Measurements from ENCODE around the gene CDIP1.
"Not testable (repeated sequence)": the region's sequence is repeated elsewhere in the genome, so short reads cannot be mapped to it uniquely, and the experiment has no call there.

Gene CDIP1

DNA sequence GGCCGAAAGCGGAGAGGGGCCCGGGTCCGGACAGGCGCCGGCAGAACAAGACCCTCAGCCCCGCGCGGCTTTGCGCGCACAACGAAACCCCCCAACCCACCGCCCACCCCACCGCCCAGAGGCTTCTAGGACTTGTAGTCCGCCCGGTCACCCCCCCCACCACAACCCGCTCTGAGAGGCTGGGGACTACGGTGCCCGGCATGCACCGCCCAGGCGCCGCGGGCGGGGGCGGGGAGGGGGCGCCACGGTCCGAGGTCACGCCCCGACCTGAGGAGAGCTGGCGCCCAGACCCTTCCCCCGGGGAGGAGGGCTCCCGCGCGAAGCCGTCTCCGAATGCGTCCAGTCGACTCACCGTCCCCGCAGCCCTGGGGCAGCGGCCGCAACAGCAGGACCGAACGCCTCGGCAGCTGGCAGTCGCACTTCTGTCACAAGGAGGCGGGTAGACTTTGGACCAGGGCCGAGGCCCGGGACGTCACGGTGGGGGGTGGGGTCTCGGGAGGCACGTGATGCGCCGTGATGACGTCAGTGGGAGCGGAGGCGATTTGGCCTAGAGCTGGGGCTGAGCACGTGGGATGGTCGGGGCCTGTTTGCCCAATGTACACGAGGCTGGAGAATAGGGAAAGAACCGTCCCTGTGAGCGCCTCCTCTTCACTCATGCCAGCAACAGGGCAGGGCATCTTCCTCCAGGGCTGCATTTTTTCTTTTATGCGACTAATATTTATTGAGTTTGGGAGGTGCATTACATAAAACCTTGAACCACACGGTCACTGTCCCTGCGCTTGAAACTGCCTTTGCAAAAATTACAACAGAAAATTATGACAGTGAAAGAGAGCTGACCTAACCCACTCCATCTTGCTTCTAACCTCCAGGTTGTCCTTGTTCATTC is at the start of gene CDIP1:
Gene CDIP1, minus strand, starts transcription at position 424 of the 886 bp plus-strand sequence. CDS start 24,643 bp downstream, outside the sequence.
- DNase-seq (ENCODE audit: low spot score), result peak; percentile 95

DNA sequence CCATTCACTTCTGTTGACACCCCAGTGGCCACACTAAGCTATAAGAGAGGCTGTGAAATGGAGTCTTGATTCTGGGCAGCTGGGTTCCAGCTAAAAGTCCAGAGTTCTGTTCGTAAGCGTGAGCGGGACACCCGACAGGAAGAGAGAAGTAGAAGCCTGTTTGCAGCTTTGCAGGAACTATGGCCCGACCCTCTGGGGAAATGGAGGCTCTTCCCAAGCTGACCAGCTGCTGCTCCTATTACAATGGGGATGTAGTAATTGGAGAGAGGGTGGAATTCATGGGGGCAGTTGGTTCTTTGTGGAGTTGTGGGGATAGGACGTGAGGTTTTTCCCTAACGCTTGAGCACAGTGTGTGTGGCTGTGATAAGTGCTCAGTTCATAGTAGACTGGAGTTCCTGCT is 47.7 kb upstream of the CDIP1 start:
- DNase-seq (ENCODE audit: low spot score), result no peak

DNA sequence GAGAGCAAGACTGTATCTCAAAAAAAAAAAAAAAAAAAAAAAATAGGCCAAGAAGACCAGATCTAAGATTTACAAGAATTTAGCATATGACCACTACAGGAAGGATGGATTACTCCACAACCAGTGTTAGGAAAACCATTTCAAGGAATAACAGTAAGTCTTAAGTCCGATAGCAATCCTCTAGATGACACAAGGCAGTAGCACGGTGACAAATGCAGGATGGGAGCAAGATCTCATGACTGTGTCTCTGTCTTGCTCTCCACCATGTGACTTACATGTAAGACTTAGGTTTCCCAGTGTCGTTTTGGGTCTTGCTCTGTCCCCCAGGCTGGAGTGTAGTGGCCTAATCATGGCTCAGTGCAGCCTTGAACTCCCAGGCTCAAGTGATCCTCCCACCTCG is 45.3 kb upstream of the CDIP1 start:
- DNase-seq (ENCODE audit: low spot score), result no peak

DNA sequence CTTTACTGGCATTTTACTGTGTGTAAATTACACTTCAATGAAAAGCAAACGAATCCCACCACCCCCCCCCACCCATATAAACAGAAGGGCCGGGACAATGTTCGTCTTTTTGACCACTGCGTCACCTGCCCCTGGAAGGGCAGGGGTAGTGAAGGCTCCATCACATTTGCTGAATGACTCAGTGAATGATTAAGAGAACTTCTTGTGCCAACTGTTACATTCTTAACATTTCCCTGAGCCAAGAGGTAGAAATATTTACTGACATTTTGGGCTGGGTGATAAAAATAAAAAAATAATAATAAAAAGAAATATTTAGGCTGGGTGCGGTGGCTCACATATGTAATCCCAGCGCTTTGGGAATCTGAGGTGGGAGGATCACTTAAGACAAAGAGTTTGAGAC is 41.7 kb upstream of the CDIP1 start:
- no peak for DNase-seq (ENCODE audit: low spot score)

DNA sequence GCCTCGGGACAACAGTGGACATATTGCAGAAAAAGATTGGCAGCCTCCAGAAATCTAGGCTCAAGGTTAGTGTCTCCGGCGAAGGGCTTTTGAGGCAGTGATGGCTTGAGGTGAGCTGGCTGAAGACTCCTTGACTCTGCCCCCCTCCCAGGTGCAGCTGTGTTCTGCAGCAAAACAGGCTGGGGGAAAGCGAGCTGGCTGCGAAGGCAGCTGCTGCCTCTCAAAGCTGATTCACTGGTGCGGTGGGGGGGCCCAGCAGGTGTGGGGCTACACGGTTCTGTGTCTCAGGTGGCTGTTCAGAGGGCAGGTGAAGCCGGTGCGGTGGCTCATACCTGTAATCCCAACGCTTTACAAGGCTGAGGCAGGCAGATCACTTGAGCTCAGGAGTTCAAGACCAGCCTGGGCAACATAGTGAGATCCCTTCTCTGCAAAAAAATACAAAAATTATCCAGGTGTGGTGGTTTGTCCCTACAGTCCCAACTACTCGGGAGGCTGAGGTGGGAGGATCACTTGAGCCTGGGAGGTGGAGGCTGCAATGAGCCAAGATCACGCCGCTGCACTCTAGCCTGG is 40.5 kb upstream of the CDIP1 start:
- DNase-seq (ENCODE audit: low spot score), result no peak

DNA sequence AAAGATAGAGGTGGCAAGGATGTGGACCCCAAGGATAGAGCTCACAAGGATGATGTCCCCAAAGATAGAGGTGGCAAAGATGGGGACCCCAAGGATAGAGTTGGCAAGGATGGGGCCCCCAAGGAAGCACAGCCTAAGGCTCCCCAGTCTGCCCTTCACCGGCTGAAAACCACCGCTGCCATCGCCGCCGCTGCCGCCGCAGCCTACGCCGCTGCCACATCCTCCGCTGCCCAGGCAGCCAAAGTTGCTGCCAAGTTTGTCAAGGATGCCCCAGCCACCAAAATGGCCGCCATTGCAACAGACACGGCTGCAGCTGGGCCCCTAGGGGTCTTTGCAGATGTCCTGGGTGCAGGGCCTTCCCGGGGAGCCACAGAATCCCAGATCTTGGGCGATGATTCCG is 37.4 kb upstream of the CDIP1 start:
- no peak for DNase-seq (ENCODE audit: low spot score)

DNA sequence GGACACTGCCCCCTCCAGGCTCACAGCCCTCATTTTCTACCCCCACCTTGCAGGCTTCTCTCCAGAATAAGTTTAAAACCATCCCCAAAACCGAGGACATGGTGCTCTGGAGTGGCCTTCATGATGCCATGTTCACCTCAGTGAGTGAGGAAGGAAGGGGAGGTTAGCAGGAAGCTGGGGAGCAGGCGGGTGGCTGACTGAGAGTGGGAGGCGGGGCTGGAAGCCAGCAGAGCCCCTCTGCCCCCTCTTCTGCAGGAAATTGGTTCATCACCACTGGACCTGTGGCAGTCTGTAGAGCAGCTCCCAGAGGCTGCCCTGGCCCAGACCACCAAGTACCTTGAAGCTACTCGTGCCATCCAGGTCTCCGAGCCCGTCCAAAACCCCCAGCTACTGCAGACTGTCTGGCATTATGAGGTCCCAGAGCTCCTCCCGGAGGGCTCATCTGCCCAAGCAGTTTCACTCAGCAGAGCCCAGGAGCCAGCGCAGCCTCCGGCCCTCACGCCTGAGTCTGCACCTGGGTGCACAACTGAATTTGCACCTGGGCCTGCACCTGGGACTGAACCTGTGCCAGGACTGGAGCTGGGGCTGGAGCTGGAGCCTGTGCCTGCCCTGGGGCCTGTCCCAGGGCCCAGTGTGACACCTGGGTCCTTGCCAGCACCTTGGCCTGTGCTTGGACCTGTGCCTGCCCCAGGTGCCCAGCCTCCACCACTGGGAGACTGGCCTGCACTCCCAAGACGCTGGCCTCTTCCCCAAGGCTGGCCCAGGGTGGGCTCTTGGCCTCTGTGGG is 36.5 kb upstream of the CDIP1 start:
- DNase-seq (ENCODE audit: low spot score), result no peak

DNA sequence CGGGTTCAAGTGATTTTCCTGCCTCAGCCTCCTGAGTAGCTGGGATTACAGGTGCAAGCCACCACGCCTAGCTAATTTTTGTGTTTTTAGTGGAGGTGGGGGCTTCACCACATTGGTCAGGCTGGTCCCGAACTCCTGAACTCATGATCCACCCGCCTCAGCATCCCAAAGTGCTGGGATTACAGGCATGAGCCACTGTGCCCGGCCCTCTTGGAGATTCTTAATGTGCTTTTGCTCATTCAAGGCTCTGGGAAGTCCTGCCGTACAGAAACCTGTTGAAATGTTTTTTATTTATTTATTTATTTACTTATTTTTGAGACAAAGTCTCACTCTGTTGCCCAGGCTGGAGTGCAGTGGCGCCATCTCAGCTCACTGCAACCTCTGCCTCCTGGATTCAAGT is 35.4 kb upstream of the CDIP1 start:
- DNase-seq (ENCODE audit: low spot score), result not testable (repeated sequence)

DNA sequence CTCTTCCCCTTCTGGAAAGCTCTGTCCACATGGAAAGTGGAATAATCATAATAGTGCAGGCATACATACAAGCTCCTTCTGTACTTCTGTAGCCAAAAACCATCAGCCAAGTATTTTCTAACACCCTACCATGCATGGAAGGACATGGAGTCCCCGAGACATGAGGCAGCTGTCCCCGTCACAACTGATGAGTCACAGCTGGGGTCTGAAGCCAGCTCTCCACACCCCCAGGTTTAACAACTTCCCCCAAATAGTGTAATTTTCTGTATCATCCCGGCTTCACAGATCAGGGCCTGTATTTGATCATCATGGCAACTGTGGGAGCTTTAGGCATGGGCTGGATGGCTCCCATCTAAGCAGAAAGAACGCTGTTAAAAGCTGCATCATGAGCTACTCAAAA is 34.1 kb upstream of the CDIP1 start:
- no peak for DNase-seq (ENCODE audit: low spot score)

DNA sequence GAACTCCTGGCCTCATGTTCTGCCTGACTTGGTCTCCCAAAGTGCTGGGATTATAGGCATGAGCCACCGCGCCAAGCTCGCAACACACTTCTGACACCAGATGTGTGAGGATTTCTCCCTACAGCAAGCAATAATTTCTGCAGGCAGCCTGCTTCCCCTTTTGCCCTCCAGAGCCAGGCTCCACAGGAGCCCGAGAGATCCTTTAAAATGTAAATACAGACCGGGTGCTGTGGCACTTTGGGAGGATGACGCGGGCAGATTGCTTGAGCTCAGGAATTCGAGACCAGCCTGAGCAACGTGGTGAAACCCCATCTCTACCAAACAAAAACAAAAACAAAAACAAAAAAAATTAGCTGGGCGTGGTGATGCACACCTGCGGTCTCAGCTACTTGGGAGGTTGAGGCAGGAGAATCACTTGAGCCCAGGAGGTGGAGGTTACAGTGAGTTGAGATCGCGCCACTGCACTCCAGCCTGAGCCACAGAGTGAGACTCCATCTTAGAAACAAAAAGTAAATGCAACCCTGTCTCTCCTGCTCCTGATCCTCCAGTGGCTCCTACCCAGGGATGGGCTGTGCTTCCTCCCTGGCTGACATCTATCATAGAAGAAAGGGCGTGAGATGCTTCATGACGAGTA is 32.2 kb upstream of the CDIP1 start:
- no peak for DNase-seq (ENCODE audit: low spot score)

DNA sequence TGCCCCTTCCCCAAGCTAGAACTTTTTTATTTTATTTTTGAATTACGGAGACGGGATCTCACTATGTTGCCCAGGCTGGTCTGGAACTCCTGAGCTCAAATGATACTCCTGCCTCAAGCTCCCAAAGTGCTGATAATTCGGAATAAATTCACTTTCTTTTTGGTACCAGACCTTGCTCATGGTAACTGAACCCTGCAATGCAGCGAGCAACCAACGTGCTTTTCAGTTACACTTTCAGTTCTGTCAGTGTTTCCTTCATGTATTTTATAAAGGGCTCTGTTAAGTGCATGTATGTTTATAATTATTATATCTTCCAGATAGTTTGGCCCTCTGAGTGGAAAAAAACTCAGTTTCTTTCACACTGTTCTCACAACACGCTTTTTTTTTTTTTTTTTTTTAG is 31.5 kb upstream of the CDIP1 start:
- DNase-seq (ENCODE audit: low spot score), result no peak

DNA sequence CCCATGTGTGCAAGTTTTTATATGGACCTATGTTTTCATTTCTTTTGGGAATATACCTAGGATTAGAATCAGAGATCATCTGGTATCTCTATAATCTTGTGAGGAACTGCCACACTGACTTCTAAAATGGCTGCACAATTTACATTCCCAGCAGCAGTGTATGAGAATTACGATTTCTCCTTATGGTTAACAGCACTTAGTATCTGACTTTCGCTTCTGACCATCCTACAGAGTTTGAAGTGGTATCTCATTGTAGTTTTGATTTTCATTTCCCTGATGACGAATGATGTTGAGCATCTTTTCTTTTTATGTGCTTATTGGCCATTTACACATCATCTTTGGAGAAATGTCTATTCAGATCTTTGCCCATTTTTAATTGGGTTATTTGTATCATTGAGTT is 27.6 kb upstream of the CDIP1 start:
- no peak for DNase-seq (ENCODE audit: low spot score)

DNA sequence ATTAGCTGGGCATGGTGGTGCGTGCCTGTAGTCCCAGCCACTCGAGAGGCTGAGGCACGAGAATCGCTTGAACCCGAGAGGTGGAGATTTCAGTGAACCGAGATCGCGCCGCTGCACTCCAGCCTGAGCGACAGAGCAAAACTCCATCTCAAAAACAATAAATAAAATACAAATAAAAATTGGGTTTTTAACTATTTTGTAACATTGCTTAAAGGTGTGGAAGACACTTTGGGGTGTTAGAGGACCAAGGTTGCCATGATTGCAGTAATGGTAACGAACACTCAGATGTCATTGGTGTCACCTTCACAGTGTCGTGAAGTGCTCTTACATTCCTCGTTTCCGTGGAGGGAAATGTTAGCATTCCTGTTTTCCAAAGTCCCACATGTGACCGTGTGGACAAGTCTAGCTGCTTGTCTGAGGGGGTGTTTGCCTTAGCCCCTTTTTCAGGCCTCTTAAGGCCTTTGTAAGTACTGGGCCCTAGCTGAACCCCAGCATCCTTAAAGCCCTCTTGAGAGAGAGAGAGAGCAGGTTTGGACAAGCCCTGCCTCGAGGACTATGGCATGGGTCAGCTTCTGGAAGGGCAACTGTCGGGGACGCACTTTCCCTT is 26.2 kb upstream of the CDIP1 start:
- DNase-seq (ENCODE audit: low spot score), result no peak

DNA sequence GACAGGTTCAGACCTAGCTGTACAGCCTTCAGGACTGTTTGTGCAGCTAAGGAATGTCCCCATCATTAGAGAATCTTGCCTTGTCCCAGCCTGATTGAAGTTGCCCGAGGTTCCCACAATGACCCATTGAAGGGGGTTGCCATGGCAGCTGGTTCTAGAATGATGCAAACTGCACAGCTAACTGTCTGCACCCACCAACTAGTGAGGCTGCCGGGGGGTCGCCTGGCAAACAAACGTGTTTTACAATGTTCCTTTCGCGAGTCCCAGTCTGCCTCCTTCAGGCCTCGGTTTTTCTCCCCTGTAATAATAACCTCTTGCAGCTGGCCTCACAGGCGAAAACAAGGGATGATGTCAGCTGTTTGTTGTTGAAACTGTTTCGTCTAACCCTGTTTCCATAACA is 23.0 kb upstream of the CDIP1 start:
- DNase-seq (ENCODE audit: low spot score), result no peak

DNA sequence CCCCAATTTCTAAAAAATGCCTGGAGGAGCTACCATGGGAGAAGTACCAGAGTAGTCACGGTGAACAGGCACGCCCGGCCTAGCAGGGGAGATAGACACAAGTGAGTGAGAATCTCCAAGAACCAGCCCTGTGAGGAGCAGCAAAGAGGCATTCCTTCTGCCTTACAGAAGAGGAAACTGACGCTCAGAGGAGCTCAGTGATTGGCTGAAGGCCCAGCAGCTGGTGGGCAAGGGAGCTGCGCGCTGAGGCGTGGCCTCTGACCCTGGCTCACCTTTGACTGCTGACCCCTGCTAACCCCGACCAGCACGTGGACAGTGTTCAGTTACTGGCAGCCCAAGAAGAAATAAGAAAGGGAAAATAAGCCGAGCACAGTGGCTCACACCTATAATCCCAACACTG is 19.4 kb upstream of the CDIP1 start:
- DNase-seq (ENCODE audit: low spot score), result no peak

DNA sequence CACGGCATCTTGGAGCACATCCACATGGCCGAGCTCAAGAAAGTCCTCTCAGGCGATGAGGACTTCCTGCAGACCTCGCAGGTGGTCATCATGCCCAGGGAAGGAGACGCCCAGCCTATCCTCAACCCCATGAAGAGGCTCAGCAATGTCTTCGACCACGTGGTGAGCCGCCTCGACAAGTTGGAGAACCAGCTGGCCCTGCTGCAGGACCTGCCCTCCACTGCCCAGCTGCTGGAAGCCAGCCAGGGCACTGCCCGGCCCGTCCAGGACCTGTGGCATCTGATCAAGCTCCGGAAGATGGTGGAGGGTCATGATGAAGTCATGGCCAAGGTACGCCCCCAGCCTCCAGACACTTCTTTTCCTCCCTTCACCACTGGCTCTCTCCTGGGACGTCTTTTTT is 18.0 kb upstream of the CDIP1 start:
- DNase-seq (ENCODE audit: low spot score), result no peak

DNA sequence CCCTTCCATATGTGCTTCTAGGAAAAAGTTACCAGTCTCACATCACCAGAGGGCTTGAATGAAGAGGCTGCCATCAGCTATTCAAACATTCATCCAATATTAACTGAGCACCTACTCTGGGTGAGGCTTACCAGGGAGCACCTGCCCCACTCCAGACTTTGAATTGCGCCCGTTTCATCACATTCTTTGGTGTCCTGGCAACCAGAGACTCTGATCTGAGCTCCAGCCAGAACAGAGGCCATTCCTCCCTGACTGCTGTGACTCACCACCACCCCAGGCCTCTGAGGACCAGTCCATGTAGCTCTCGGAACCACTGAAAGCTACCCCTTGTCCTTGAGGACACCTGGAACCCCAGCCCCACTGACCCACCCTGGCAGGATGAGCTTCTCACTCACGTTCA is 17.5 kb upstream of the CDIP1 start, which contains the start of gene C16orf96:
Gene C16orf96, plus strand, starts transcription at position 229 of the 400 bp plus-strand sequence. Its CDS starts 150 bp downstream, at position 379.
- no peak for DNase-seq (ENCODE audit: low spot score)

DNA sequence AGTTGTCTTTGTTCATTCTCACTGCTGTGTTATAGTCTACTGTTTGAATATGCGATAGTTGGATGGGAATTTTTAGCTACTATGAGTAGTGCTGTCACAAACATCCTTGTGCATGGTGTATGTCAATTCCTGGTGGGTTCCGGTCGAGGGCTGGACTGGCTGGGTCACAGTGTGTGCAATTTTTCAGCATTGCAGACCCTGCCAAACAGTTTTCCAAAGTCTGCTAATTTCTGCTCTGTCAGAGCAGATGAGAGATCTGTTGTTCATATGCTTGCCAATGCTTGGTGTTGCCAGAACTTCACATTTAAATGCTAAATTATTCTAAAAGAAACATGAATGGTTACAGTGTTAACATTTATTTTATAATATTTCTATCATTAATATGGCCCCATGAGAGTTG is 14.0 kb upstream of the CDIP1 start:
- no peak for DNase-seq (ENCODE audit: low spot score)

DNA sequence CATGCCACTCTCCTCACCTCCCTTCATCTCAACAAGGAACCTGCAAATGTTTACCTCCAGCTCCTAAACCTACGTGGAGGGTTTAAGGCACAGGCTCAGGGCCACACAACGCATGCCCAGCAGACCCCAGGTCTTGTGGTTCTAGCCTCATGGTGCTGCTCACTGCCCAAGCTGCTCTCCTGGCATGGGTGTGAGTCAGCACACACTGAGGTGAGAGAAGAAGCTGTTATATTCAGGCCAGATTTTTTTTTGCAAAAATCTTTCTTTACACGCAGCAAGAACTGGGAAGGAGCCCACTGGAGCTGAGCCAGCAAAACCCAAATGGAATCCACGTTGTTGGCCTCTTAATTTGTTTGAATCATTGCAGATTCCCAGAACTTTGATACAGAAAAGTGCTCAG is 12.0 kb upstream of the CDIP1 start:
- DNase-seq (ENCODE audit: low spot score), result no peak

DNA sequence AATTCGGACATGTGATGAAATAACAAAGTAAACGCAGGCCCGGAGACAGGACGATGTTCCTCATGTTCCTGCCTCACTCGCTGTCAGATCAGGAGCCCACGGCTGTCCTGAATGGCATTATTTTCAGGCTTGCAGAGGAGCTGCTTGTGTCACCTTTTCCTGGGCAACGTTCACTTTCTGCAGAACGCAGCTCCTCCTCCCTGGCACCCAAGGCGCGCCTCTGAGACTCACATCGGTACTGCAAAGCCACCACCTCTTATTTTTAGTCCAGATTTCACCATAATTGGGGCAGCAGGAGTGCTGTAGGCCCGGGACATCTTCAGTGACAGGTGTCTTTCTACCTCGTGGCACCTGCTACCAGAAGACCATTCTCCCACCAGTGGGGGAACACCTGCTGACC is 9.6 kb upstream of the CDIP1 start:
- DNase-seq (ENCODE audit: low spot score), result no peak

DNA sequence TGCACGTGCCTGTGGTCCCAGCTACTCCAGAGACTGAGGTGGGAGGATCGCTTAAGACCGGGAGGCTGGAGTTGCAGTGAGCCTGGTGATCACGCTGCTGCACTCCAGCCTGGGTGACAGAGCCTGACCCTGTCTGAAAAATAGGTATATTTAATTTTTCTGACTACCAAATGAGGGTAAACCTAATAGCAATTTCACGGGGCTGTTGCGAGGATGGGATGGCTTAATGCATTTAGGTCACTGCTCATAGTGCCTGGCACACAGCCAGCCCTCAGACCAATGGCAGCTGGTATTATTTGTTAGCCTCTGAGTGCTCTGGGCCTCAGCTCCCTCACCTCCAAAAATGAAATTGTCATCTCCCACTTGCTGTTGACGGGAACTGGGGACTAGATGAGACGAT is 5.9 kb upstream of the CDIP1 start:
- DNase-seq (ENCODE audit: low spot score), result no peak

DNA sequence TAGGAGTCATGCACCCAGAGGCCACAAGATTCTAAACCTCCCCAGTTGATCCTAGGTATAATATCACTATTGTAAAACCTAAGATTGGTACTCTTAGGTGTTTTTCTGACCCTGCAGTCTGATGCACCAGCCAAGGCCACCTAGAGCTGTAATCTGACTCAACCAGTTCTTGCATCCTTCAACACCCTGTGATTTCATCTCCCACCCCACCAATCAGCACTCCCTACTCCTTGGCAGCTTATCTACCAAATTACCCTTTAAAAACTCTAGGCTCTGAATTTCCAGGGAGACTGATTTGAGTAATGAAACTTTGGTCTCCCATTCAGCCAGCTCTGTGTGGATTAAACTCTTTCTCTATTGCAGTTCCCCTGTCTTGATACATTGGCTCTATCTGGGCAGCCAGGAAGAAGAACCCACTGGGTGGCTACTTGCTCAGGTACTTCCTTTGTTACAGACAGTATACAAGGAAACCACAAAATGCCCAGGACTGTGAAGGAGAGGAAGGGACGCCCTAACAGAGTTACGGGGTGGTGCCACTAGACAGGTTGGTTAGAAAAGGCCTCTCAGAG is 1.2 kb upstream of the CDIP1 start:
- DNase-seq (ENCODE audit: low spot score), result no peak
